ENCODE measurements around the gene KANSL1. TPM values are rescaled to one million over a fixed set of nuclear protein-coding genes. Genes with fewer than 3 reads are reported as not detected.

KANSL1 gene
- total and polyA plus RNA-seq, 2 of the 4 experiments (the other 2 are of a cell fraction): 19.1 to 49.6 TPM

GRCh38 chr17:46047856-46048255, 145.4 kb downstream of the KANSL1 start:
- Histone ChIP-seq H3K27ac (ENCODE audit: insufficient read depth, low read length) (no peak overlapping the region), H3K4me1 (ENCODE audit: control insufficient read depth, insufficient read depth, low read length) (no peaks in the 10 kb centered on the region; the same call in 1 of the 2 replicates), H2AFZ (replicated peaks; ENCODE audit: low read length, poor library complexity) (no peak overlapping the region), H3K14ac (replicated peaks; ENCODE audit: low read depth, low read length) (no peak overlapping the region), H3K9me1 (ENCODE audit: insufficient read depth, low read length) (no peaks in the 10 kb centered on the region; the same call in 1 of the 2 replicates), H3K9me3 (ENCODE audit: control insufficient read depth, insufficient read depth, low read length) (no peaks in the 10 kb centered on the region), H3K18ac (ENCODE audit: low read depth, low read length) (no peak overlapping the region), H3K27me3 (ENCODE audit: control insufficient read depth, insufficient read depth, low read length) (no peaks in the 10 kb centered on the region), H4K5ac (ENCODE audit: low read depth, low read length) (no peak overlapping the region), H3K36me3 (ENCODE audit: control insufficient read depth, insufficient read depth, low read length) (peaks cover 39% of the 10 kb centered on the region), H2BK120ac (ENCODE audit: low read depth, low read length) (no peak overlapping the region), H3K4me2 (ENCODE audit: low read depth, low read length) (no peak overlapping the region), H3K79me1 (ENCODE audit: low read depth in 1 of 2, low read length in 2 of 2) (peaks cover 33 to 70% of the 10 kb centered on the region in 2 experiments), H2AK9ac (replicated peaks; ENCODE audit: low read depth, low read length, poor library complexity) (no peak overlapping the region), H2AK5ac (ENCODE audit: low read depth, low read length) (no peak overlapping the region), H2BK20ac (ENCODE audit: low read depth, low read length) (no peak overlapping the region), H4K20me1 (ENCODE audit: insufficient read depth, low read length) (peaks cover 43% of the 10 kb centered on the region), H3K56ac (ENCODE audit: extremely low read depth, insufficient read depth, low read length) (no peak overlapping the region), H2BK15ac (ENCODE audit: low read depth, low read length) (no peak overlapping the region), H3K9ac (ENCODE audit: low read depth, low read length) (no peak overlapping the region), H3K4ac (ENCODE audit: low read depth, low read length) (no peak overlapping the region), H3K4me3 (ENCODE audit: insufficient read depth, low read depth, low read length) (no peak overlapping the region), H2BK5ac (ENCODE audit: low read depth, low read length, poor library complexity, severe bottlenecking) (no peak overlapping the region), H3K23ac (ENCODE audit: low read depth, low read length) (no peak overlapping the region), H4K8ac (ENCODE audit: low read depth in 2 of 2, low read length in 2 of 2) (no peak overlapping the region), H4K91ac (ENCODE audit: insufficient read depth, low read depth, low read length) (no peak overlapping the region)
- TF ChIP-seq NFE2L2 (IDR thresholded peaks at IDR 0.05; ENCODE audit: low read depth, low read length): no peak
- WGBS, 2 experiments (ENCODE audit: extremely low coverage in 2 of 2, insufficient read length in 1 of 2): no CpG with 5 or more reads among the region's 8 CpGs
- CTCF ChIA-PET: interaction anchor here (1.2 kb wide), 1 partner anchor 145 kb away, joined by 3 read pairs; no protein-coding TSS in a partner anchor
- BruUV-seq (replicated peaks): no TSS peak
- in situ Hi-C loops (cut with MboI; ENCODE audit: low sequenced_read_pairs): no loop called here
- POLR2A ChIA-PET (ENCODE audit: unreplicated experiment): no interaction called here
- dilution Hi-C loops (cut with HindIII; ENCODE audit: low sequenced_read_pairs, unreplicated experiment): no loop called here
- ATAC-seq (ENCODE audit: low read depth) (no peak), DNase-seq (no peak)
- intact Hi-C loops (cut with micrococcal nuclease): loop anchor here (10.0 kb wide), 1 partner anchor 47 kb away; no protein-coding TSS in a partner anchor

Data from IMR-90 (cell line).